ENCODE data around the gene CAMKK1.

CAMKK1 gene

GRCh38 chr17:3907483-3908216, 14.8 kb upstream of the CAMKK1 start:
- in situ Hi-C loops (cut with MboI; ENCODE audit: low sequenced_read_pairs, unreplicated experiment) = no loop called here
- peak; percentile 46 for TF ChIP-seq CTCF (IDR thresholded peaks at IDR 0.05; ENCODE audit: borderline replicate concordance, control extremely low read depth, extremely low read depth, insufficient read depth, missing control alignments)

DNA sequence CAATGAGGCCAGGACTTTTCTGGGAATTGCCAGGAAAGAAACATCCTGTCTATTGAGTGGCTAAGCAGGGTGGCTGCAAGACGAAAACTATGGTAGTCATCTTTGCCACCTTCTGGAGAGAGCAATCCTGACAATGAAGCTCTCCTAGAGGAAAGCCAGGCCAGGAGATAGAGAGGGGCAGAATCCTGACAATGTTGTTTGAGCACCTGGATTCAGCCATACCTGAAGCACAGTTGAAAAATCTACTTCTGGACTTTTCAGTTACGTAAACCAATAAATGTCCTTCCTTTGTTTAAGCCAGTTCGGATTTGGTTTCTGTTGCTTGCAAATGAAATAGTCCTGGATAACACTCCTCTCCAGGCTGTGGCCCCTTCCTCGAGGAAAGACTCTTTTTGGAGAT, 14.0 kb upstream of the CAMKK1 start:
- TF ChIP-seq CTCF (IDR thresholded peaks at IDR 0.05; ENCODE audit: borderline replicate concordance, control extremely low read depth, extremely low read depth, insufficient read depth, missing control alignments) = no peak
- DNase-seq (ENCODE audit: low spot score) = no peak
- in situ Hi-C loops (cut with MboI; ENCODE audit: low sequenced_read_pairs, unreplicated experiment) = no loop called here

More at GRCh38 chr17:3907483-3908216, 14.8 kb upstream of the CAMKK1 start:
- DNase-seq (ENCODE audit: low spot score) = no peak

DNA sequence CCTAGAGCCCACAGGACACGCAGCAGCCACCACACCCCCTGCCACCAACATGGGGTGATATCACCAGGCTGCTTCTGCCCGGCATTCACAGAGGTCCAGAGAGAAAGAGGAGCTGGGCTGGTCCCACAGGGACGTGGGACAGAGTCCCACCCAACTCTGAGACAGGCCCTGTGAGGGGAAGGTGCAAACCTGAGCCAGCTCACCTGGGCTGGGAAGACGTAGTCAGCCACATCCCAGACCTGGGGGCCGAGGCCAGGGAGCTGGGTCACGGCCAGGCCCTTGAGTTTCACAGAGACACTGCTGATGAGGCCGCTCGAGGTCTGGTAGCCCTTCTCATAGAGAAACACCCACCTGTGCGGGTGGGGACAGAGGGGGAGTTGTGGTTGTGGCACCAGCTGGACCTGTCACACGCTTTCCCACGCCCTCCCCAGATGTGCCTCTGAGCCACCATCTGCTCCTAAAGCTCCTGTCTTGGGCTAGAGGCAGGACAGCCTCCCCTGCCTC, 12.2 kb upstream of the CAMKK1 start:
- in situ Hi-C loops (cut with MboI; ENCODE audit: low sequenced_read_pairs, unreplicated experiment) = no loop called here
- DNase-seq (ENCODE audit: low spot score) = no peak
- TF ChIP-seq CTCF (IDR thresholded peaks at IDR 0.05; ENCODE audit: borderline replicate concordance, control extremely low read depth, extremely low read depth, insufficient read depth, missing control alignments) = no peak

DNA sequence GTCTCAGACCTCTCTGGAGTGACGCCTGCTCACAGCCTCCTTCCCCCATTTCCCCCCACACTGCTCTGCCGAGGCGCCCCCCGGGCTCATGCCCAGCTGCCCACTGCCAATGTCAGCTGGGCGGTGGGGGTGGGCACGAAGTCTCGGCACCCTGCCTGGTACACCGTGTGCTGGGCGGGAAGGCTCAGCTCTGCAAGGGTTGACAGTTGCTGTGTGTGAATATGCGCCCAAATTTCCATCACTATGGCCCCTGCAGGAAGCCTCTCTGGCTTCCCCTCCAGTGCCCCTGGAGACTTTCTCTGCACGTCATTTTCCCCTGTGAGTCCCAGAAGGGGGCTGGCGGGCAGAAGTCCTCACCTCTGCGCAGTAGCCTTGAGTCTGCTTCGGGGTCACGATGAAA, 11.6 kb upstream of the CAMKK1 start:
- no peak for DNase-seq (ENCODE audit: low spot score)
- no peak for TF ChIP-seq CTCF (IDR thresholded peaks at IDR 0.05; ENCODE audit: borderline replicate concordance, control extremely low read depth, extremely low read depth, insufficient read depth, missing control alignments)
- in situ Hi-C loops (cut with MboI; ENCODE audit: low sequenced_read_pairs, unreplicated experiment) = no loop called here

- no peak for DNase-seq (ENCODE audit: low spot score)
- no peak for TF ChIP-seq CTCF (IDR thresholded peaks at IDR 0.05; ENCODE audit: borderline replicate concordance, control extremely low read depth, extremely low read depth, insufficient read depth, missing control alignments)
These were observed 11.0 kb upstream of the CAMKK1 start for GRCh38 chr17:3903881-3904290.

DNA sequence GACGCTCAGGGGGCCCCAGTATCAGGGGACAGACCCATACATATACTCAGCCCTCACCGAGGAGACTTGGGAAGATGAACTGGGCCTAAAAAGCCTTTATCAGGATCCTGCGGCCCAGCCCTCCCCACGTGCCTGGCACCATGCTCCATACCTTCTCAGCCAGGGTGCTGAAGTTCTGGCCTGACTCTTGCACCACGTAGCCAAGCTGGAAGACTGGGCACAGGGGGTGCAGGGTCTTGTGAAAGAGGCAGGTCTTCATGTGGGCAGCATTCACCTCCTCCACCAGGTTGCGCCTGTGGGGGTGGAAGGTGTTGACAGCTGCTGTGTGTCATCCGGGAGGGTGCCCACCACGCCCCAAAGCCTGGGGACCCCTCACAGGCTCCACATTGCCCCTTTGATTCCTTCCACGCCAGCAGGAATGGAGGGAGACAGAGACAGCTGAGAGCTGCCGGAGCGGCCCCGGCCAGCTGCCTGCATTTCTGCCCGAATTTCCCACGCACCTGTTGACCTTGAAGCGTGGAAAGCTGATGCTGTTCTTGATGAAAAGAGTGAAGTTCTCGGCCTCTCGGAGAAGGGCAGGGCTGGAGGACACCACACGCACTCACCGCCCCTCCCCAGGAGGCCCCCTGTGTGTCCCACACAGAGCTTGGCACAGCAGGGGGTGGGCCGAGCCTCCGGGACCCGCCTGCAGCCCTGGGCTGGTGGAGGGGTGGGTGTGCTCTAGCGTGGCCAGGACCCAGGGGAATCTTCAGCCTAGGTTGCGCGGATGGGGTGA, 10.4 kb upstream of the CAMKK1 start:
- DNase-seq (ENCODE audit: low spot score) = no peak
- in situ Hi-C loops (cut with MboI; ENCODE audit: low sequenced_read_pairs, unreplicated experiment) = no loop called here

More at GRCh38 chr17:3903881-3904290, 11.0 kb upstream of the CAMKK1 start:
- in situ Hi-C loops (cut with MboI; ENCODE audit: low sequenced_read_pairs, unreplicated experiment) = no loop called here

More for the DNA sequence above, 10.4 kb upstream of the CAMKK1 start:
- TF ChIP-seq CTCF (IDR thresholded peaks at IDR 0.05; ENCODE audit: borderline replicate concordance, control extremely low read depth, extremely low read depth, insufficient read depth, missing control alignments) = no peak

Measured in GM13976 (cell line).